Motor neuron (in vitro differentiated cells): ENCODE measurements around the gene HYAL3. TPM values are rescaled to one million over a fixed set of nuclear protein-coding genes. Genes with fewer than 3 reads are reported as not detected.

Experiments
- ATAC-seq, 8 experiments: fragments of 200-7000 bp; cut with Tn5 transposase; replicated peaks in 6 of 8; 2 replicates each; pipeline ENCODE4 v1.8.0; 2021; ENCODE audit warnings: mild to moderate bottlenecking in 8 of 8, moderate library complexity in 8 of 8
- H3K27ac ChIP-seq, 2 donors: fragments of 250-450 bp; sonication (Bioruptor Pico); 2 replicates each; pipeline ENCODE4 v1.9.0; 2021; ENCODE audit warnings: antibody characterized with exemption in 2 of 2, mild to moderate bottlenecking in 2 of 2, moderate library complexity in 1 of 2
- H3K4me1 ChIP-seq, 2 donors: fragments of 250-450 bp; sonication (Bioruptor Pico); replicated peaks in 1 of 2; 2 replicates each; pipeline ENCODE4 v1.6.1; 2021; ENCODE audit warnings: antibody characterized with exemption in 2 of 2, mild to moderate bottlenecking in 2 of 2, moderate library complexity in 1 of 2
- H3K4me3 ChIP-seq, 5 donors: fragments of 250-450 bp; sonication (Bioruptor Pico); 2 replicates each; pipeline ENCODE4 v1.9.0; 2021; ENCODE audit warnings: antibody characterized with exemption in 5 of 5, mild to moderate bottlenecking in 5 of 5, moderate library complexity in 4 of 5
- WGBS, 10 experiments: fragments of 450-650 bp; shearing (Covaris generic); methylation state at CpG; one replicate each; pipeline ENCODE4 v1.0.0; 2022; 5-methylcytosine and 5-hydroxymethylcytosine counted together
- in situ Hi-C, 9 experiments: fragments of 400-800 bp; cut with MboI; loops; one replicate each; pipeline ENCODE4 v1.15.0; 2021; ENCODE audit warnings: low sequenced_read_pairs in 9 of 9, low pct_unique_long_range_greater_than_20kb in 2 of 9; ENCODE audit not compliant: unreplicated experiment in 9 of 9
- total RNA-seq, 8 experiments: library from RNA; unstranded; fragments of 300-600 nt; gene quantifications; 2 replicates each; pipeline versions ENCODE4 v1.2.3 to v1.2.4, GENCODE V29; 2022

The HYAL3 gene
- total RNA-seq, 8 experiments from 2014 or later: 2.0 to 4.7 (median 3.1) TPM

- 83 to 100% (median 88%) methylated on average over 1 to 5 of the region's 11 CpGs; no CpG with 5 or more reads in 6 of the 10 experiments for WGBS, 10 experiments
- in situ Hi-C loops: no loop called here
- Histone ChIP-seq H3K4me3 (no peak overlapping the region), H3K4me1 (peaks cover 16 to 24% of the 10 kb centered on the region in 2 donors), H3K27ac (no peak overlapping the region)
- ATAC-seq: no peak
Observed at GRCh38 chr3:50325497-50326181, 26.4 kb upstream of the HYAL3 start.

- WGBS, 10 experiments: no CpG with 5 or more reads among the region's 2 CpGs
- H3K4me1 ChIP-seq: peaks cover 20 to 28% of the 10 kb centered on the region in 2 donors
- ATAC-seq: no peak
- in situ Hi-C loops: no loop called here
- H3K4me3 ChIP-seq: no peak overlapping the region
- no peak overlapping the region for H3K27ac ChIP-seq
Observed at GRCh38 chr3:50325113-50325480, 25.9 kb upstream of the HYAL3 start.

GRCh38 chr3:50324351-50325112 lies 25.3 kb upstream of the HYAL3 start:
- peak in 4 of 8 experiments; percentile 2 to 29 (median 6) for ATAC-seq
- peaks cover 25 to 33% of the 10 kb centered on the region in 2 donors for H3K4me1 ChIP-seq
- WGBS, 10 experiments: 0 to 100% (median 10%) methylated on average over 1 to 2 of the region's 4 CpGs; no CpG with 5 or more reads in 4 of the 10 experiments
- in situ Hi-C loops: no loop called here
- H3K4me3 ChIP-seq: no peak overlapping the region
- no peak overlapping the region for H3K27ac ChIP-seq

GRCh38 chr3:50323614-50324199 lies 24.5 kb upstream of the HYAL3 start:
- WGBS, 10 experiments: 50 to 89% (median 67%) methylated on average over 1 to 4 of the region's 5 CpGs; no CpG with 5 or more reads in 6 of the 10 experiments
- in situ Hi-C loops: no loop called here
- Histone ChIP-seq H3K4me1 (peaks cover 29 to 36% of the 10 kb centered on the region in 2 donors), H3K4me3 (no peak overlapping the region), H3K27ac (no peak overlapping the region)
- no peak for ATAC-seq

- Histone ChIP-seq H3K4me1 (peaks cover 29 to 32% of the 10 kb centered on the region in 2 donors), H3K4me3 (no peak overlapping the region), H3K27ac (no peak overlapping the region)
- no peak for ATAC-seq
- WGBS, 10 experiments: 29 to 87% (median 80%) methylated on average over 1 to 3 of the region's 4 CpGs; no CpG with 5 or more reads in 7 of the 10 experiments
- in situ Hi-C loops: no loop called here
Observed at GRCh38 chr3:50323092-50323600, 23.9 kb upstream of the HYAL3 start.

GRCh38 chr3:50322386-50323091 lies 23.3 kb upstream of the HYAL3 start, which contains the start of gene HYAL2:
TSS of gene HYAL2 (minus strand) at chr3:50322745. CDS start at chr3:50320489, 2,256 bp downstream.
- 60 to 100% (median 72%) methylated on average over 1 to 7 of the region's 31 CpGs; no CpG with 5 or more reads in 6 of the 10 experiments for WGBS, 10 experiments
- Histone ChIP-seq H3K27ac (peak within 1 kb of the TSS; percentile 100), H3K4me1 (peaks cover 29 to 32% of the 10 kb centered on the region in 2 donors), H3K4me3 (peak within 1 kb of the TSS; percentile 72 to 97 (median 90))
- in situ Hi-C loops: no loop called here
- no peak for ATAC-seq

- WGBS, 10 experiments: 46 to 60% methylated on average over 1 to 3 of the region's 14 CpGs; no CpG with 5 or more reads in 8 of the 10 experiments
- ATAC-seq: no peak
- Histone ChIP-seq H3K4me1 (peaks cover 25 to 29% of the 10 kb centered on the region in 2 donors), H3K27ac (peak overlapping the region; percentile 100), H3K4me3 (peak overlapping the region; percentile 72 to 97 (median 90))
- in situ Hi-C loops: no loop called here
Observed at GRCh38 chr3:50322115-50322385, 22.8 kb upstream of the HYAL3 start.

GRCh38 chr3:50321336-50322114 lies 22.3 kb upstream of the HYAL3 start:
- Histone ChIP-seq H3K4me1 (peaks cover 22 to 30% of the 10 kb centered on the region in 2 donors), H3K4me3 (peak overlapping the region; percentile 72 to 97 (median 90)), H3K27ac (peak overlapping the region; percentile 100)
- 0 to 7% (median 0%) methylated on average over 4 to 10 of the region's 59 CpGs; no CpG with 5 or more reads in 5 of the 10 experiments for WGBS, 10 experiments
- ATAC-seq: peak; percentile 82 to 90 (median 88)
- in situ Hi-C loops: no loop called here

- H3K4me3 ChIP-seq: peak overlapping the region; percentile 72 to 97 (median 90)
- peaks cover 22 to 30% of the 10 kb centered on the region in 2 donors for H3K4me1 ChIP-seq
- 0 to 7% (median 0%) methylated on average over 1 to 6 of the region's 45 CpGs; no CpG with 5 or more reads in 3 of the 10 experiments for WGBS, 10 experiments
- peak; percentile 55 to 79 (median 76) for ATAC-seq
- peak overlapping the region; percentile 100 for H3K27ac ChIP-seq
- in situ Hi-C loops: no loop called here
Observed at GRCh38 chr3:50320853-50321335, 21.7 kb upstream of the HYAL3 start.

GRCh38 chr3:50319894-50320625 lies 20.9 kb upstream of the HYAL3 start:
- in situ Hi-C loops: no loop called here
- WGBS, 10 experiments: 76 to 83% (median 81%) methylated on average over 2 to 13 of the region's 29 CpGs; no CpG with 5 or more reads in 6 of the 10 experiments
- ATAC-seq: no peak
- peaks cover 22 to 30% of the 10 kb centered on the region in 2 donors for H3K4me1 ChIP-seq
- H3K4me3 ChIP-seq: peak overlapping the region; percentile 72 to 97 (median 90)
- peak overlapping the region; percentile 100 for H3K27ac ChIP-seq

- ATAC-seq: no peak
- in situ Hi-C loops: no loop called here
- 79 to 100% (median 90%) methylated on average over 1 to 10 of the region's 16 CpGs; no CpG with 5 or more reads in 3 of the 10 experiments for WGBS, 10 experiments
- H3K4me3 ChIP-seq: no peak overlapping the region
- H3K4me1 ChIP-seq: peaks cover 22 to 28% of the 10 kb centered on the region in 2 donors
- no peak overlapping the region for H3K27ac ChIP-seq
Observed at GRCh38 chr3:50319181-50319893, 20.1 kb upstream of the HYAL3 start.
